ENCODE results near the gene PLEKHG4.

The PLEKHG4 gene

DNA sequence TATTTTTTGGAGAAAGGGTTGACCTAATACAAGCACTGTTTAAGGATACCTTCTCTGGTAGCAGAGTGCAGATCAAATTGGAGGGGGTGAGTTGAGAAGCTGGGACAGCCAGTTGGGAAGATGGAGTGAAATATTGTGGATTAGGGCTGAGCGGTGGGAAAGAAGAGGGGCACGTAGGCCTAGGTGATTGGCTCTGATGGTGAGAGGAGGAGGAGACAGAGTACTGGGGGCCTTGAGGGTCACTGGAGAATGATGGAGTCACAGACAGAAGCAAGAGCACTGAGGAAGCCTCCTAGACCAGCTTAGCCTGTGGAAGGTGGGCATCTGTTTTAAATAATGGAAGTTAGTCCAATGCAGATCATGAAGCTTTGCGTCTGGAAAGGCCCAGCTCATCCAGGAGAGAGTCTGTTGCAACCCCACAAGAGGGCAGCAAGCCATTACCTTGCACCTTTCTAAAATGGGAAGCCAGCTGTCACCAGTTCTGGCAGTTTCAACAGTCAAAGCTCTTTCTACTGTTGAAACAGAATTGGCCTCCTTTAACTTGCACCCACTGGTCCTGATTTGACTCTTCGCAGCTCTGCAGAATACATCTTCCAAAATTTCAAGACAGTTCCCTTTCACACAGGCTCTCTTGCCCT lies 18.8 kb upstream of the PLEKHG4 start:
- DNase-seq (ENCODE audit: low read depth in 2 of 2), result no peak

DNA sequence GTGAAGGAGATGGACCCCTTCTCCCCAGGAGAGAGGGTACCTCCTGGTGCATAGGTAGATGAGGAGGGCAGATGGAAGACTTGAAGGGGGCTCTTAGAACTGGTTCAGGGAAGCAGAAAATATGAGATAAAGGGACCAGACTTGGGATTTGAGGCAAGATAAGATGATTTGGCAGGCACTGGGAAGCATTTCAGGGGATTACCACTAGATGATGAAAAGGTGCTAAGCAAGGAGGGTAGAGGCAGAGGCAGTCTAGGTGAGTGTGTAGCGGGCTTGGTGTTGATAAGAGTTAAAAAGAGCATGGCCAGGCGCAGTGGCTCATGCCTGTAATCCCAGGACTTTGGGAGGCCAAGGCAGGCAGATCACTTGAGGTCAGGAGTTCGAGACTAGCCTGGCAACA lies 16.1 kb upstream of the PLEKHG4 start:
- no peak for DNase-seq (ENCODE audit: low read depth in 2 of 2)

DNA sequence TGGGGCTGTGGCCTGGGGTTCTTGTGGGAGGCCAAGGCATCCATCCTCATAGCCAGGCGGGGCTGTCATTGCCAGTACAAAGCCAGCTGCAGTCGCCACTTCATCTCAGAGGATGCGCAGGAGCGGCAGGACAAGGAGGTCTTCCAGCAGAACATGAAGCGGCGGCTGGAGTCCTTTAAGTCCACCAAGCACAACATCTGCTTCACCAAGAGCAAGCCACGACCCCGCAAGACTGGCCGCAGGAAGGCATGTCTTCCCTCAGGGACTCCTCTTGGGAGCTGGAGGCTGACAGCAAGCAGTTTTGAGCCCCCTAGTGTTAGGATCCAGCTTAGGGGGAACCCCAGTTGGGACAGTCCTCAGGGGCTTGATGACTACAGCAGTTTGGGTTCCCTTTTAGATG lies 15.1 kb upstream of the PLEKHG4 start:
- no peak for DNase-seq (ENCODE audit: low read depth in 2 of 2)

DNA sequence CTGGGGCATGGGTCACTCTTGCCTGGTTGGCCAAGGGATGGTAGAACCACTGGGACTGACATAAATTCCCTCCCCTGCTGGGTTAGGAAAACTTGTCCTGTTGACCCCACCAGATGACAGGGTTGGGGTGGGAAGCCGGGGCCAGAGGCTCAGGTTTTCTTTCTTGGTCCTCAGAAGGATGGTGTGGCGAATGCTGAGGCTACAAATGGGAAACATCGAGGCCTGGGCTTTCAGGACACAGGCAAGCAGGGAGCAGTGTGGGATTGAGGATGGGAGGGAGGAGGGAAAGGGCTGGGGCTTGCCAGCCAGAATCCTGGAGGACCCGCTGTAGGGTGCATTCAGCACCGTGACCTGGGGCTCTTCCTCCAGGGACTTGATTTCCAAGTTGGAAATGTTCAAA lies 14.5 kb upstream of the PLEKHG4 start:
- no peak for DNase-seq (ENCODE audit: low read depth in 2 of 2)

DNA sequence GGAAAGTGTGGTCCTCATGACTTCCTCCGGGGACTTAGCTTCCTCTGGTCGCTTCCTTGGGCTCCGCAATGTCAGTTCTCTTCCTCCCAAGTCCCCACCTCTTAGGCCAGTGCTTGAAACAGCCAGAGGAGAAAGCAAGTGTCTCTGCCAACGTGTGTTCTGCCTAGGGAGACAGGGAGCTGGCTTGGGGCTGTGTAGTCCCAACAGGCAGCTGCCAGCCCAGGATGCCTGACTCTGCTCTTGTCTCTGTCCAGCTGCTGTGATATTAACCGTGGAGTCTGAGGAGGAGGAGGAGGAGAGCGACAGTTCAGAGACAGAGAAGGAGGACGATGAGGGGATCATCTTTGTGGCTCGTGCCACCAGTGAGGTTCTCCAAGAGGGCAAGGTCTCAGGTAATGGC lies 13.5 kb upstream of the PLEKHG4 start:
- no peak for DNase-seq (ENCODE audit: low read depth in 2 of 2)

DNA sequence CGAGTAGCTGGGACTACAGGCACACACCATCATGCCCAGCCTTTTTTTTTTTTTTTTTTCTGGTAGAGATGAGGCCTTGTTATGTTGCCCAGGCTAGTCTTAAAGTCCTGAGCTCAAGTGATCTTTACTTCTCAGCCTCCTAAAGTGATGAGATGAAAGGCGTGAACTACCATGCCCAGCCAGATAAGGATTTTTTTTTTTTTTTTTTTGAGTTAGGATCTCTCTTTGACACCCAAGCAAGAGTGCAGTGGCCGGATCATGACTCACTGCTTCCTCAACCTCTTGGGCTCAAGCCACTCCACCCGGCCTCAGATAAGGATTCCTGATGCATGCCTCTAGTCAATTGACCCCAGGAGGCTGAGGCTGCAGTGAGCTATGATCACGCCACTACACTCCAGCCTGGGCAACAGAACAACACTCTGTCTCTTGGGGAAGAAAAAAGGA lies 11.2 kb upstream of the PLEKHG4 start:
- no peak for DNase-seq (ENCODE audit: low read depth in 2 of 2)

DNA sequence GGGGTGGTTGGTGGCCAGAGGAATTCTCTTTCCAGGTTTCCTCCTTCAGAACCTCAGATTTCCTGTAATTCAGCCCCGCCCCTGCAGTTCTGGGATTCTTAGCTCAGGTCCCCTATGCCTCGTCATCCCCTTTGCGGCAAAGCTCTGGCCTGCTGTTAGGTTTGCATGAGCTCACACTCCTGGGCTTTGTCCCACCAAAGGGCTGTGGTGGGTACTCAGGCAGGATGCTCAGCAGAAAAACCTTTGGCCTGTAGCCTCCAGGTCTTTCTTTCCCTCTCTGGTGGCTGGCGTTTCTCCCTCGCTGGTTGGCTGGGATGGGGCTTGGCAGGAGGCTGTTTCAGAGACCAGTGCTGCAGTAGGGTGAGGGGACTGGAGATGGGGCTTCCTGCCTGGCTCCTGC lies 9.6 kb upstream of the PLEKHG4 start:
- DNase-seq (ENCODE audit: low read depth in 2 of 2), result no peak

DNA sequence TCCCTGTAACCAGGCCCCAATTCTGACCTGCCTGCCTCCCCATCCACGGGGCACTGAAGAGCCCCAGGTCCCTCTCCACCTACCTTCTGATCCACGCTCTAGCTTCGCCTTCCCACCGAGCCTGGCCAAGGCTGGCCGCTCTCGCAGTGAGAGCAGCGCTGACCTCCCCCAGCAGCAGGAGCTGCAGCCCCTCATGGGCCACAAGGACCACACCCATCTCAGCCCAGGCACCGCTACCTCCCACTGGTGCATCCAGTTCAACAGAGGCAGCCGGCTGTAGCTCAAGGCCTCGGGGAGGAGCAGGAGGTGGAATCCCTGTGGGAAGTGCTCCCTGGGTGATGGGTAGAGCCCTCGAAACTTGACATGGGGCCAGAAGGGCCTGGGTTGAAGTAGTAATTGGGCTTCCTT lies 8.4 kb upstream of the PLEKHG4 start:
- DNase-seq (ENCODE audit: low read depth in 2 of 2), result no peak

DNA sequence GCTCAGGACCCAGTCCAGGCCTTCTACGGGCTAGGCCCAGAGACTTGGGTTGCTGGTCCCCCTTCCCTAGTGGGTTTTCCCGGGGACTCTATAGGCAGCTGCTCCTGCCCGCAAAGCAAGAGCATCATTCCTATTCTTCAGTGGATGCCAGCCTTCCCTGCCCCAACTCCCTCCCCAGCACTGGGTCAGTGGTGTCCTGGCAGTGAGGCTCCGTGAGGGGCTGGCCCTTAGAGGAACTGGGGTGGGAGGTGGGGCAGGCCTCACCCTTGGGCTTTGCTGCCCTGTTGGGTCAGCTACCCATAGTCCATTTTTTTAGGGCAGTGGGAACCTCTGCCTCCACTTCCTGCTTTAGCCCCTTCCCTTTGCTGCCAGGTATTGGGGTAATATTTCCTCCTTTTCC lies 7.9 kb upstream of the PLEKHG4 start:
- DNase-seq (ENCODE audit: low read depth in 2 of 2), result no peak

DNA sequence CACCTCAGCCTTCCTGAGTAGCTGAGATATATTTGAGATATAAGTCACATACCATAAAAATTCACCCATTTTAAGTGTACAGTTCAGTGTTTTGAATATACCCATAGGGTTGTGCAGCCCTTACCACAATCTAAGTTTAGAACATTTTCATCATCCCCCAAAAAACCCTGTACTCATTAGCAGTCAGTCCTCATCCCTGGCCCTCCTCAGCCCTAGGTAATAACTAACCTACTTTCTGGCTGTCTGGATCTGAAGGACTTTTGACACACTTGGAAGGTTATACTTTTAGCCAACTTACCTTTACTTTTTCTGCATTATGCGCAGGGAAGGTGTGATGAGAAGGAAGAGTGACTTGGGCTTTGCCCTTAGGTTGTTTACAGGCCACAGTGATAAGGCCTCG lies 4.0 kb upstream of the PLEKHG4 start:
- DNase-seq (ENCODE audit: low read depth in 2 of 2), result no peak

DNA sequence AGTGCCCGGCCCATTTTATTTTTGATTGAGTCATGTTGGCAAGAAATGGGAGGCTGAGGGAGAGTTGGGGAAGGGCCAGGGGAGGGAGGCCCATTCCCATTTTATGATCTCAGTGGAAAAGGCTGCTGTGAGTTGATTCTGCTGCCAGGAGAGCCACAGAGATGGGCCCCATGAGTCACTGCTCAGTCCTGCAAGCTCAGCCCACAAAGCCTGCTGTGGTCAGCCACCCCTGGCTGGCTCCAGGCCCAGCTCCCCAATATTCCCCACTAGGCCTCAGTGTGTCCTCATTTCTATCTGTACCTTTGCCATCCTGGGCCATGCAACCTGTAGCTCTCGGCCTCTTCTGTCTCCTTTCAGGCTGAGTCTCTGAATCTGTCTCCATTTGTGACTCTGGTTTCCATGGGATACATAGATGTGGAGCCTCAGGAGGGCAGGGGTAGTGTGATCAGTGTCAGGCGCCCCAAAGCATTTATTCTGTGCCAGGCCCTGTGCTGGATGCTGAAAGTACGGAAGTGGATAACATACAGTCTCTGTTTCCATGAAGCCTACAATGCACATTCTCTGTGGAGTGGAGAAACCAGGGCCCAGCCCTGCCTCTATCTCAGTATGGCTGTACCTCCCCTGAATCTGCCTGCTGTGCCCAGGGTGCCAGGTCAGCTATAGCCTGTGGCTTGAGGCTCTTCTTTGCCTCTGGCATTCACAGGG lies 1.9 kb upstream of the PLEKHG4 start:
- DNase-seq (ENCODE audit: low read depth in 2 of 2), result peak in 1 of 2 donors; percentile 31

DNA sequence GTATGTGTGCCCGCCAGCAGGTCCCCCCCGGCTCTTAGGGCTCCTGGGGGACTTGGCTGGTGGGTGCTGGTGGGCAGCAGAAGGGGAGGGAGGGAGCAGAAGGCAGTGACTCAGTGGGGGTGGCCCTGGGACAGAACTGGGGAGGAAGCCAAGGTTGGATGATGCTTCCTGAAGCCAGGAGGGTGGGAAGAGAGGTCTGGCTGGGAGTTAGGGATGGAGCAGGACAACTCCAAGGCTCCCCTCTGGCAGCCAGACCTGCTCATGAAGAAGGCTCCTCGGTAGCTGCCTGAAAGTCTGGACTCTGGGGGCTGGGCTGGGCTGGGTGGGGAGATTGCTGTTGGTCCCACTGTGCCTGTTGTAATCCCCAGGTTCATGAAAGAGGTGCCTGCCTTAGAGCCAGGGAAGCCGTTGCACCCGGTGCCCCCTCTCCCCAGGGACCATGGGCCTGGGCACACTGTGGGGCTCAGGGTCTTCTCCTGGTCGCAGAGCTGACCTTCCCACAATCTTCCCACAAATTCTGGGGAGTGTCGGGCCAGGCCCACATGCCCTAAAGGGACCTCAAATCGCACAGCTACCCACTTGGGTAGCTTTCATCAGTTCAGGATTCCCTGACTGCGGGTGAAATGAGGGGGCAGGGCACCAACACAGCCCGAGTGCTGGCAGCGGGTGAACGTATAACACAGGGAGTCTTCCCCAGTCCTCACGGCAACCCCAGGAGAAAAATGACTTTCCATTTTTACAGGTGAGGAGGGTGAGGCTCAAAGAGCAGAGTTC lies 1.1 kb upstream of the PLEKHG4 start:
- DNase-seq (ENCODE audit: low read depth in 2 of 2), result no peak

DNA sequence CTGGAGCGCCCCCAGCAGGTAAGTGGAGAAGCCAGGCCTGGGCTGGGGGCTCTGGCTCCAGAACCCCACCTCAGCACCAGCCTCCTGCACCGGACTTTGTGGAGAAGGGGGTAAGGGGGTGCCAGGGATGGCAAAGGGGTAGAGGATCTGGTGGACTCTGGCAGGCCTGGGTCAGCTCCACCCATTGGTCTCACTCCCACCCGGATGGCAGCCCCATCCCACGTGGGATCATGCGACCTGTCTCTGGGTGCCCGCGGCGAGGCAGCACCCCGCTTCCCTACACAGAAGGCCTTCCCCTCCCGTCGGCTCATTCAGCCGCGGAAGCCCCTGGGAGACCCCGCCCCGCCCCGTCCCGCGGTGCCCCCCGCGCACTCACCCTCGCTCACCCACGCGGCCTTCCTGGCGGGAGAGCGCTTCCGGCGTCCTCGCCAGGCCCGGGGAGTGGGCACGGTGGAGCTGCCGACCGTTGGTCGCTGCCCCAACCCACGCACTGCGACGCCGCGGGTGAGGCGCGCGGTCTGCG lies 498 bp upstream of the PLEKHG4 start:
- DNase-seq (ENCODE audit: low read depth in 2 of 2), result peak; percentile 43 to 53

DNA sequence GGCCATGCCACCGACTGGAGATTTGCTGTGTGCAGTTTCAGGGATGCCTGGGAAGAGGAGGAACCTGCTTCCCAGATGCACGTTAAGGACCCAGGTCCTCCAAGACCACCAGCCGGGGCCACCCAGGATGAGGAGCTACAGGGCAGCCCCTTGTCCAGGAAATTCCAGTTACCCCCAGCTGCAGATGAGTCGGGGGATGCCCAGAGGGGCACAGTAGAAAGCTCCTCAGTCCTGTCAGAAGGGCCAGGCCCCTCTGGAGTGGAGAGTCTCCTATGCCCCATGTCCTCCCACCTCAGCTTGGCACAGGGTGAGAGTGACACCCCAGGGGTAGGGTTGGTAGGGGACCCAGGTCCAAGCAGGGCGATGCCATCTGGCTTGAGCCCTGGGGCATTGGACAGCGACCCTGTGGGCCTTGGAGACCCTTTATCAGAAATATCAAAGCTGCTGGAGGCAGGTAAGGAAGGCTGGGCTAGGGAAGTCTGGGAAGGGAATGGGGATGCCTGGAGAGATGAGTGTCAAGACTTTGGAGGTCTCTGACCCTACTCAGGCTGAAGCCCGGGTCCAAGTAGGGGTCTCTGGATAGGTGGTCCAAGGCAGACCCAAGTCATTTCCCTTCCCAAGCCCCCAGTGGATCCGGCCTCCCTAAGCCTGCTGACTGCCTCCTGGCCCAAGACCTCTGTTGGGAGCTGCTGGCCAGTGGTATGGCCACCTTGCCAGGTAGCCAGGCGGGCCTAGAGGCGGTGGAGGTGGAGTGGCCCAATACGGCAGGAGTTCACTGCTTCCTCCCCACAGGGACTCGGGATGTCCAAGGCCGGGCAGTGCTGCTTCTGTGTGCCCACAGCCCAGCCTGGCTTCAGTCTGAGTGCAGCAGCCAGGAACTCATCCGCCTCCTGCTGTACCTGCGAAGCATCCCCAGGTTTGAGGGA lies 1.0 kb downstream of the PLEKHG4 start:
- no peak for DNase-seq (ENCODE audit: low read depth in 2 of 2)

DNA sequence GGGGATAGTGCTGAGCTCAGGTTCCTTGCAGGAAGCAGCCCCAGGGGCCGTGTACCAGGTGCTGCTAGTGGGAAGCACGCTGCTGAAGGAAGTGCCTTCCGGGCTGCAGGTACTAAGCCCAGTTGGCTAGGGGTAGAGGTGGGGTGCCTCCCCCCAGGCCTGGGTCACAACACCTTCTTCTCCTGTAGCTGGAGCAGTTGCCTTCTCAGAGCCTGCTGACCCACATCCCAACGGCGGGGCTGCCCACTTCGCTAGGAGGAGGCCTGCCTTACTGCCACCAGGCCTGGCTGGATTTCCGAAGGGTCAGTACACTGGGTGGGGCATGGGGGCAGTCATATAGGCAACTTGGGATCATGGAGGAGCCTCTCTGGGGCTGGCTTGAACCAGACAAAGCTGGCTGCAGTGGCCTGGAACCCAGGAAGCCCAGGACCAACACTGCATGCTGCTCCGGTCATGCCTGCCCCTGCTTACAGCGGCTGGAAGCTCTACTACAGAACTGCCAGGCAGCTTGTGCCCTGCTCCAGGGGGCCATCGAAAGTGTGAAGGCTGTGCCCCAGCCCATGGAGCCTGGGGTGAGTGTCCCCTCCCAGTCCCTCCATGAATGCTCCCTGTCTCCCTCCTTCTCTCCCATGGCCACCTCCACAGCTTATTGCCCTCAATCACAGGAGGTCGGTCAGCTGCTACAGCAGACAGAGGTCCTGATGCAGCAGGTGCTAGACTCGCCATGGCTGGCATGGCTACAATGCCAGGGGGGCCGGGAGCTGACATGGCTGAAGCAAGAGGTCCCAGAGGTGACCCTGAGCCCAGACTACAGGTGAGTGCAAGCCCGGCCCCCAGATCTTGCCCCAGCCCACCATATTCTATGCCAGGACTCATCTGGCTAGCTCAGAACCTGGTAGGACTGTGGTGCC lies 2.5 kb downstream of the PLEKHG4 start:
- DNase-seq (ENCODE audit: low read depth in 2 of 2), result no peak

DNA sequence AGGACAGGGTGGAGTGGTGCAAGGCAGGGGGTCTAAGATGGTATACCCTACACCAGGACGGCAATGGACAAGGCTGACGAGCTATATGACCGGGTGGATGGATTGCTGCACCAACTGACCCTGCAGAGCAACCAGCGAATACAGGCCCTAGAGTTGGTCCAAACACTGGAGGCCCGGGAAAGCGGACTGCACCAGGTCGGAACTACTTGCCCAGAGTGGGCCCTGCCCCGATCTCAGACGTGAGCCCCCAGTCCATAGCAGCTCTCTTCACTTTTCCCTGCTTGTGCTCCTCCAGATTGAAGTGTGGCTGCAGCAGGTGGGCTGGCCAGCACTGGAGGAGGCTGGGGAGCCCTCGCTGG lies 3.1 kb downstream of the PLEKHG4 start:
- no peak for DNase-seq (ENCODE audit: low read depth in 2 of 2)

DNA sequence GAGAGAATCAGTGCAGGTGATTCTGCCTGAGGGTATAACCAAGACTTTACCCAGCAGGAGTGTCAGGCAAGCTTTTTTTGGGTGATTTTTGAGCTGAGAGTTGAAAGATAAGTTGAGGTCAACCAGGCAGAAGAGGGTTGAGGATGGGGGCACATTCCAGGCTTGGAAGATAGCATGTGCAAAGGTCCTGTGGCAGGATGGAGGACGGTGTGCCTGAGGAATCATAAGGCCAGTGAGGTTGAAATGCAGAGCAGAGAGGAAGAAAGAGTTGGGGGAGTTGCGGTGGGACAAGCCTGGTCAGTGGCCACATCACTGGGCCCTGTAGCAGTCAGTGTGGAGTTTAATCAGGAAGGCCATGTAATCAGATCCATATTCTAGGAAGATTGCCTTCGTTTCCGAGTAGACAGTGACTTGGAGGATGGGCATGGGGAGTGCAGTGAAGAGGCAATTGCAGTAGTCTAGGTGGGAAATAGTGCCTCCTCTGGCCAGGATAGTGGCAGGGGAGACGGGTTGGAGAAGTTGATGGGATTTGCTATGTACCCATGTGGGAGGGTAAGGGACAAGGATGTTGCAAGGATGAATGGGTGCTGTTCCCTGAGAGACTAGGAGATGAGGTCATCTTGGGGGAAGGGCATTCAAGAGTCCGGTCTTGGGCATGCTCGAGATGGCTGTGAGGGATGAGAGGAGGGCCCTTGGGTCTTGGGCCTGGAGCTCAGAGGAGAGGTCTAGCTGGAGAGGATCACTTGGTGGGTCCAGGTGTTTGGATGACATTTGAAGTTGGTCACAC lies 3.9 kb downstream of the PLEKHG4 start:
- DNase-seq (ENCODE audit: low read depth in 2 of 2), result no peak

DNA sequence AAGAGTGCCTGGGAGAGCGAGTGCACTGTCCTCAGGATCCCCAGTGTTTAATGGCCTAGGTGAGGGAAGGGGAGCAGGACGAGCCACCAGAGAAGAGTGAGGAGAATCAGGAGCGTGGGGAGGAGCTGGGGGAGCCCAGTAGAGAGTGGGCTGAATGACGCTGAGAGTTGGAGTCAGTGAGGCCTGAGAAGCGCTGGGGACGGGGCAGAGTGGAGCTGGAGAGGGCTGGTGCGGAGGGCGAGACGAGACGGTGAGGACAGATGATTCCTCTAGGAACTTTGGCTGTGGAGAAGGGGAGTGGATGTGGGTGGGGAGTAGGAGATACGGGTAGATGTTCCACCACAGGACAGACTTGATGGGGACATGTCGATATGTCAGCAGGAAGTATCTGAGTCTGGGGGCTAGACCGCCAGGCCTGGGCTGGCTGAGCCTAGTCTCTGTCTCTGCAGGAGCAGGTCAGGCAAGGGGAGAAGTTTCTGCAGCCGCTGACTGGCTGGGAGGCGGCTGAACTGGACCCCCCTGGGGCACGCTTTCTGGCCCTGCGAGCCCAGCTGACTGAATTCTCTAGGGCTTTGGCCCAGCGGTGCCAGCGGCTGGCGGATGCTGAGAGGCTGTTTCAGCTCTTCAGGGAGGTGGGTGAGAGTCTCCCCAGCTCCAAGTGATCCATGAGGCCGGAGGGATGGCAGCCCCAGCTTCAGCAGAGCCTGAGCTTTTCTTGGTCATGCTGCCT lies 4.7 kb downstream of the PLEKHG4 start:
- no peak for DNase-seq (ENCODE audit: low read depth in 2 of 2)

All from stimulated activated CD8-positive, alpha-beta memory T cell treated with anti-CD3 and anti-CD28 coated beads, Interleukin-2, amount 100 ng/mL, for 48 hours (primary cell).